Occipital lobe (tissue), 3 donors: ENCODE data around the gene UBR1. TPM values are rescaled to one million over a fixed set of nuclear protein-coding genes. Genes with fewer than 3 reads are reported as not detected.
"Not testable (repeated sequence)": the region's sequence is repeated elsewhere in the genome, so short reads cannot be mapped to it uniquely, and the experiment has no call there.

Source experiments
- DNase-seq: peaks from one replicate; lab custom pipeline; 2025; lab: John Stamatoyannopoulos, UW
- small RNA-seq: library from RNA; depleted of rRNA; stranded (forward); fragments of <200 nt; gene quantifications from one replicate; pipeline ENCODE3, GENCODE V24; 2014
- total RNA-seq: library from RNA; depleted of rRNA; stranded (reverse); fragments of >200 nt; gene quantifications from one replicate; pipeline ENCODE4 v1.2.3, GENCODE V29; 2014

The UBR1 gene
- total RNA-seq, 1 donor from 2014 or later, result 68.3 TPM

GRCh38 chr15:42915654-42916315 lies 190.1 kb downstream of the UBR1 start:
- DNase-seq, result no peak

DNA sequence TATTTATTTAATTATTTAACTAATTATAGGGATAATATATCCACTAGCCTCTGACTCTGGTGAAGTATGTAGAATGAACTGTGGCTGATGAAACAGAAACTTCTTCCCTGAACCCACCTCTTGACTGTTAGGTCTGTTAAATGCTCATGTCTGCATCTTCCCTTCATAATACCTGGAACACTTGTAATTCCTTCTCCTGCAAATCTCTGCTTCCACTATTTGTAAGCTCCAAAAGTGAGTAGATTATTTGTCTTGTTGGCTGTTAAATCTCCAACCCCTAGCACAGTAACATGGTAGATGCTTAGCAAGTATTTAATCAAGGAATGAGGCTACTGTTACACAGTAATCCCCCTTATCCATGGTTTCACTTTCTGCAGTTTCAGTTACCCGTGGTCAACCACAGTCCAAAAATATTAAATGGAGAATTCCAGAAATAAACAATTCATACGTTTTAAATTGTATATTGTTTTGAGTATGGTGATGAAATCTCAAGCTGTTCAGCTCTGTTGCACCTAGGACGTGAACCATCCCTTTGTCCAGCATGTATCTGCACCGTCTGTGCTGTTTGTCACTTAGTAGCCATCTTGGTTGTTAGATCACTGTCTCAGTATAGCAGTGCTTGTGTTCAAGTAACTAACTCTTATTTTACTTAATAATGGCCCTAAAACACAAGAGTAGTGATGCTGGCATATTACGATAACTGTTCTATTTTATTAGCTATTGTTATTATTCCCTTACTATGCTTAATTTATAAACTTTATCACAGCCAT lies 190.9 kb downstream of the UBR1 start:
- DNase-seq, result no peak

- DNase-seq, result no peak
Observed at GRCh38 chr15:42911058-42911592, 194.7 kb downstream of the UBR1 start.

- DNase-seq, result no peak
Observed at GRCh38 chr15:42908538-42908937, 197.3 kb downstream of the UBR1 start.

- no peak for DNase-seq
Observed at GRCh38 chr15:42903388-42904324, 202.2 kb downstream of the UBR1 start.

DNA sequence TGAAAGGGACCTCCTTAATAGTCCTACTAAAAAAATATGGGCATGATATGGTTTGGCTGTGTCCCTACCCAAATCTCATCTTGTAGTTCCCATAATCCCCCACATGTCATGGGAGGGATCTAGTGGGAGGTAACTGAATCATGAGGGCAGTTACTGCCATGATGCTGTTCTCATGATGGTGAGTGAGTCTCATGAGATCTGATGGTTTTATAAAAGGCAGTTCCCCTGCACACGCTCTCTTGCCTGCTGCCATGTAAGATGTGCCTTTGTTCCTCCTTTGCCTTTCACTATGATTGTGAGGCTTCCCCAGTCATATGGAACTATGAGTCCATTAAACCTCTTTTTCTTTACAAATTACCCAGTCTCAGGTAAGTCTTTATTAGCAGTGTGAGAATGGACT lies 211.9 kb downstream of the UBR1 start:
- DNase-seq, result not testable (repeated sequence)

Small RNAs within 50 kb of the gene (small RNA-seq; reads per million reads assigned to genes)
- not detected for gene AC068724.2

Other genes with a start within 250 kb of the UBR1 start
- gene TTBK2, start 185.3 kb downstream of the UBR1 start, total RNA-seq, result 34.3 TPM
- 37.6 TPM for gene TMEM62, start 27.5 kb upstream of the UBR1 start, total RNA-seq
- gene CCNDBP1, start 79.4 kb upstream of the UBR1 start, total RNA-seq, result 26.5 TPM
- 0.94 TPM for gene EPB42, start 115.0 kb upstream of the UBR1 start, total RNA-seq
- not detected for gene TGM5, start 160.9 kb upstream of the UBR1 start, total RNA-seq
- not detected for gene TGM7, start 196.2 kb upstream of the UBR1 start, total RNA-seq
- 18.9 TPM for gene LCMT2, start 224.5 kb upstream of the UBR1 start, total RNA-seq